K562 (cell line): ENCODE data around the gene LRP6. TPM values are rescaled to one million over a fixed set of nuclear protein-coding genes. Genes with fewer than 3 reads are reported as not detected.

Source experiments
- MGA ChIP-seq: fragments of 450-650 bp; IDR thresholded peaks from 2 replicates; pipeline ENCODE4 v1.6.1; 2016; ENCODE audit warnings: mild to moderate bottlenecking, moderate library complexity
- NFE2L1 ChIP-seq: fragments of 450-650 bp; IDR thresholded peaks from 2 replicates; pipeline ENCODE4 v1.6.1; 2016; ENCODE audit warnings: missing genetic modification characterization, low read depth, mild to moderate bottlenecking, missing compliant biosample characterization, moderate library complexity, borderline replicate concordance
- RAD21 ChIP-seq, 2 experiments: fragments of 250-450 bp in 1 of 2; fragments of 450-650 bp in 1 of 2; sonication (Bioruptor Pico) in 1 of 2; formaldehyde crosslinking in 1 of 2; IDR thresholded peaks in 1 of 2; conservative IDR thresholded peaks in 1 of 2; 2 replicates each; pipeline versions ENCODE4 v1.4.0 to v1.8.0; 2020 to 2022; ENCODE audit warnings: mild to moderate bottlenecking in 2 of 2, moderate library complexity in 1 of 2
- polyA plus RNA-seq, 8 experiments: library from polyadenylated mRNA; depleted of rRNA in 4 of 8; stranded (reverse) in 5 of 8; unstranded in 3 of 8; fragments of >200 nt; fragmentation: Nextera tagmentation in 2 of 8; fragmentation: Illumina TruSeq in 1 of 8; extraction: Ambion mirVana in 2 of 8; extraction: Trizol in 1 of 8; gene quantifications; 2 replicates each; pipeline versions ENCODE4 v1.2.1 to v1.2.3, GENCODE V29; 2011 to 2014; ENCODE audit warnings: inconsistent platforms in 1 of 8, missing spikeins in 1 of 8
- total RNA-seq, 7 experiments: library from RNA; depleted of rRNA in 6 of 7; stranded (reverse); fragments of >200 nt in 6 of 7; fragmentation: Illumina TruSeq in 2 of 7; extraction: Trizol in 2 of 7; gene quantifications; 2 replicates each; pipeline versions ENCODE4 v1.2.1 to v1.2.3, GENCODE V29; 2011 to 2021; ENCODE audit warnings: low replicate concordance in 1 of 7

The LRP6 gene
- total and polyA plus RNA-seq, 9 of the 15 experiments (the other 6 are each of a cell fraction or from before 2014, with no cell fraction given): 3.0 to 17.0 (median 10.8) TPM

- no peak for TF ChIP-seq MGA
- TF ChIP-seq NFE2L1 (tag): no peak
- no peak for TF ChIP-seq RAD21 (CRISPR knock-in tag; conservative IDR thresholded peaks at IDR 0.05 in 1 of 2, IDR thresholded peaks at IDR 0.05 in 1 of 2)
Observed at GRCh38 chr12:12083688-12084087, 183.2 kb downstream of the LRP6 start (continued).
